ENCODE measurements around the gene EMD. TPM values are rescaled to one million over a fixed set of nuclear protein-coding genes. Genes with fewer than 3 reads are reported as not detected.

EMD gene
- total and polyA plus RNA-seq, 2 of the 13 experiments (the other 11 are each of a cell fraction or from before 2014, with no cell fraction given): 14.5 to 14.9 TPM

GRCh38 chrX:154363706-154364439, 15.2 kb upstream of the EMD start:
- ChIA-PET POLR2A (interaction anchor here (2.0 kb wide), 1 partner anchor 10 kb away, joined by 4 read pairs; no protein-coding TSS in a partner anchor), CTCF (ENCODE audit: low intra/inter-chr PET ratio, low total read pairs) (no interaction called here)
- H3K4me2 ChIP-seq (ENCODE audit: low read depth, low read length): no peak overlapping the region
- H3K27me3 ChIP-seq (ENCODE audit: control insufficient read depth in 1 of 2, insufficient read depth in 2 of 2, low read length in 2 of 2): no peaks in the 10 kb centered on the region
- FAIRE-seq (no peak), DNase-seq (ENCODE audit: low spot score) (no peak), ATAC-seq (no peak)
- peaks cover 23% of the 10 kb centered on the region for H3K4me1 ChIP-seq (ENCODE audit: insufficient read depth, low read length)
- no TSS peak for BruUV-seq (replicated peaks)
- H3K79me2 ChIP-seq (ENCODE audit: insufficient read depth, low read length): peaks cover 8% of the 10 kb centered on the region
- peaks cover 7% of the 10 kb centered on the region; the same call in 1 of the 2 replicates for H4K20me1 ChIP-seq (ENCODE audit: insufficient read depth, low read length)
- H2AFZ ChIP-seq (ENCODE audit: low read length): no peak overlapping the region
- H3K27ac ChIP-seq (ENCODE audit: extremely low read length, insufficient read depth, low read length): no peak overlapping the region
- H3K9me3 ChIP-seq (ENCODE audit: low read length): no peaks in the 10 kb centered on the region
- in situ Hi-C loops (cut with HindIII; ENCODE audit: extremely low pct_ligation_motif_present, low pct_unique_long_range_greater_than_20kb) (no loop called here), intact Hi-C loops (cut with micrococcal nuclease; ENCODE audit: unreplicated experiment) (no loop called here)
- no peak for TF ChIP-seq ZNF260 (CRISPR knock-in tag; IDR thresholded peaks at IDR 0.05; ENCODE audit: borderline replicate concordance, low read depth)
- peak in 1 of 2 experiments; percentile 22; a peak in 1 of 4 replicates for TF ChIP-seq POLR2A (IDR thresholded peaks at IDR 0.05; ENCODE audit: insufficient read depth in 1 of 2, low read depth in 2 of 2, low read length in 2 of 2)
- WGBS (ENCODE audit: low lambda C conversion rate): 95% methylated on average over 9 of the region's 20 CpGs
- H3K9ac ChIP-seq (ENCODE audit: insufficient read depth, low read depth, low read length): no peak overlapping the region
- H3K36me3 ChIP-seq (replicated peaks in 1 of 2; ENCODE audit: control insufficient read depth in 1 of 2, insufficient read depth in 2 of 2, low read length in 2 of 2): peaks cover 21 to 49% of the 10 kb centered on the region in 2 experiments; a peak in 4 of 5 replicates
- no peak overlapping the region for H3K4me3 ChIP-seq (replicated peaks in 1 of 3; ENCODE audit: insufficient read depth in 1 of 3, low read depth in 2 of 3, low read length in 3 of 3)

GRCh38 chrX:154365052-154365600, 14.0 kb upstream of the EMD start:
- no peak for DNase-seq (ENCODE audit: low spot score)
- 94% methylated on average over 6 of the region's 20 CpGs for WGBS (ENCODE audit: low lambda C conversion rate)
- no TSS peak for BruUV-seq (replicated peaks)
- POLR2A ChIA-PET: interaction anchor here (1.0 to 2.0 kb wide), 2 partner anchors 11 to 16 kb away, joined by 4 to 5 read pairs; no protein-coding TSS in a partner anchor
- H3K36me3 ChIP-seq (replicated peaks in 1 of 2; ENCODE audit: control insufficient read depth in 1 of 2, insufficient read depth in 2 of 2, low read length in 2 of 2): peaks cover 20 to 41% of the 10 kb centered on the region in 2 experiments; a peak in 4 of 5 replicates
- peaks cover 7% of the 10 kb centered on the region; the same call in 1 of the 2 replicates for H4K20me1 ChIP-seq (ENCODE audit: insufficient read depth, low read length)
- no peaks in the 10 kb centered on the region for H3K9me3 ChIP-seq (ENCODE audit: low read length)
- in situ Hi-C loops (cut with HindIII; ENCODE audit: extremely low pct_ligation_motif_present, low pct_unique_long_range_greater_than_20kb) (no loop called here), intact Hi-C loops (cut with micrococcal nuclease; ENCODE audit: unreplicated experiment) (no loop called here)
- H3K27me3 ChIP-seq (ENCODE audit: control insufficient read depth in 1 of 2, insufficient read depth in 2 of 2, low read length in 2 of 2): no peaks in the 10 kb centered on the region
- CTCF ChIA-PET (ENCODE audit: low intra/inter-chr PET ratio, low total read pairs): no interaction called here
- H3K4me2 ChIP-seq (ENCODE audit: low read depth, low read length): no peak overlapping the region
- peaks cover 12% of the 10 kb centered on the region for H3K4me1 ChIP-seq (ENCODE audit: insufficient read depth, low read length)
- no peak for FAIRE-seq
- H3K79me2 ChIP-seq (ENCODE audit: insufficient read depth, low read length): peaks cover 17% of the 10 kb centered on the region
- H2AFZ ChIP-seq (ENCODE audit: low read length): no peak overlapping the region
- no peak overlapping the region for H3K9ac ChIP-seq (ENCODE audit: insufficient read depth, low read depth, low read length)
- no peak overlapping the region for H3K4me3 ChIP-seq (replicated peaks in 1 of 3; ENCODE audit: insufficient read depth in 1 of 3, low read depth in 2 of 3, low read length in 3 of 3)
- no peak for ATAC-seq
- TF ChIP-seq ZBTB33 (CRISPR knock-in tag; IDR thresholded peaks at IDR 0.05) (0 out of 2 replicates have a peak, but pooled peaks have one; percentile 24), SMAD3 (CRISPR knock-in tag; IDR thresholded peaks at IDR 0.05) (no peak)
- no peak overlapping the region for H3K27ac ChIP-seq (ENCODE audit: extremely low read length, insufficient read depth, low read length)
